Subcutaneous adipose tissue (tissue), 4 donors: ENCODE results near the gene NTF4. TPM values are rescaled to one million over a fixed set of nuclear protein-coding genes. Genes with fewer than 3 reads are reported as not detected.
"Not testable (repeated sequence)": the region's sequence is repeated elsewhere in the genome, so short reads cannot be mapped to it uniquely, and the experiment has no call there.

ENCODE experiments used
- total RNA-seq, 4 donors: library from RNA; depleted of rRNA; stranded (reverse); fragments of >200 nt; gene quantifications; one replicate each; pipeline ENCODE4 v1.1.0, GENCODE V29; 2016
- TF ChIP-seq, protein P1 (sequence below): fragments of 450-650 bp; IDR thresholded peaks from one replicate; pipeline ENCODE4 v1.5.1; 2016; ENCODE audit warnings: low read depth, mild to moderate bottlenecking, control low read depth, antibody characterized with exemption, moderate library complexity

NTF4 gene
- total RNA-seq, 4 donors from 2014 or later: not detected

- TF ChIP-seq, protein P1, sequence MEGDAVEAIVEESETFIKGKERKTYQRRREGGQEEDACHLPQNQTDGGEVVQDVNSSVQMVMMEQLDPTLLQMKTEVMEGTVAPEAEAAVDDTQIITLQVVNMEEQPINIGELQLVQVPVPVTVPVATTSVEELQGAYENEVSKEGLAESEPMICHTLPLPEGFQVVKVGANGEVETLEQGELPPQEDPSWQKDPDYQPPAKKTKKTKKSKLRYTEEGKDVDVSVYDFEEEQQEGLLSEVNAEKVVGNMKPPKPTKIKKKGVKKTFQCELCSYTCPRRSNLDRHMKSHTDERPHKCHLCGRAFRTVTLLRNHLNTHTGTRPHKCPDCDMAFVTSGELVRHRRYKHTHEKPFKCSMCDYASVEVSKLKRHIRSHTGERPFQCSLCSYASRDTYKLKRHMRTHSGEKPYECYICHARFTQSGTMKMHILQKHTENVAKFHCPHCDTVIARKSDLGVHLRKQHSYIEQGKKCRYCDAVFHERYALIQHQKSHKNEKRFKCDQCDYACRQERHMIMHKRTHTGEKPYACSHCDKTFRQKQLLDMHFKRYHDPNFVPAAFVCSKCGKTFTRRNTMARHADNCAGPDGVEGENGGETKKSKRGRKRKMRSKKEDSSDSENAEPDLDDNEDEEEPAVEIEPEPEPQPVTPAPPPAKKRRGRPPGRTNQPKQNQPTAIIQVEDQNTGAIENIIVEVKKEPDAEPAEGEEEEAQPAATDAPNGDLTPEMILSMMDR: not testable (repeated sequence)
These were observed 27.8 kb downstream of the NTF4 start, which contains the start of gene CGB1 for GRCh38 chr19:49036815-49037214. TSS of gene CGB1 (minus strand) at chr19:49036895. CDS start at chr19:49036711, 184 bp downstream.

GRCh38 chr19:49031642-49032301, 32.8 kb downstream of the NTF4 start, which contains the start of gene CGB2:
TSS of gene CGB2 (plus strand) at chr19:49031890. CDS start at chr19:49032096, 206 bp downstream.
- TF ChIP-seq, protein P1: not testable (repeated sequence)

GRCh38 chr19:49024233-49024632, 40.4 kb downstream of the NTF4 start, which contains the start of gene CGB3:
TSS of gene CGB3 (minus strand) at chr19:49024333. CDS start at chr19:49023971, 362 bp downstream.
- TF ChIP-seq, protein P1: not testable (repeated sequence)

DNA sequence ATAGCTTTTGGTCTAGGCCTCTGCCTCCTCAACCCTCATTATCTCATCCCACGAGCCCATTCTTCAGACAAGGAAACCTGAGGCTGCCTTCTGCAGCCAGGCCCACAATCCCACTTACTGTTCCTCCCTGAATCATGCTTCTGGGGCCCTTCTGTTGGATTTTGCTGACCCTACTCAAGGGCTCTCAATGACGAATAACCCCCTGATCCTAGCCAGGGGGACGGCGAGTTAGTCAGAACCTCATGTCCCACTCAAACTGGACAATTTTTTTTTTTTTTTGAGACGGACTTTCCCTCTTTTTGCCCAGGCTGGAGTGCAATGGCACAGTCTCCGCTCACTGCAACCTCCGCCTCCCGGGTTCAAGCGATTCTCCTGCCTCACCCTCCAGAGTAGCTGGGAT, 42.5 kb downstream of the NTF4 start:
- TF ChIP-seq, protein P1: no peak

- TF ChIP-seq, protein P1: no peak
These were observed 43.4 kb downstream of the NTF4 start for GRCh38 chr19:49020931-49021895.

GRCh38 chr19:49020342-49020741, 44.3 kb downstream of the NTF4 start:
- TF ChIP-seq, protein P1: no peak
